Testis (tissue), 3 donors: Measurements from ENCODE around the gene PHF2. TPM values are rescaled to one million over a fixed set of nuclear protein-coding genes. Genes with fewer than 3 reads are reported as not detected.

Source experiments
- DNase-seq: peaks from one replicate; pipeline ENCODE4 v3.0.0-alpha.2; 2019
- H3K27ac ChIP-seq, 2 donors: fragments of 200-600 bp; sonication (generic); one replicate each; pipeline ENCODE4 v1.5.1; 2019
- H3K27me3 ChIP-seq: fragments of 200-600 bp; sonication (generic); one replicate; pipeline ENCODE4 v1.5.1; 2019
- H3K36me3 ChIP-seq: fragments of 200-600 bp; sonication (generic); one replicate; pipeline ENCODE4 v1.5.1; 2017; ENCODE audit warnings: low read depth; ENCODE audit errors: missing control alignments
- H3K4me1 ChIP-seq: fragments of 200-600 bp; sonication (generic); one replicate; pipeline ENCODE4 v1.5.1; 2019
- H3K4me3 ChIP-seq, 2 donors: fragments of 200-600 bp; sonication (generic); one replicate each; pipeline ENCODE4 v1.5.1; 2017 to 2019
- H3K9me3 ChIP-seq: fragments of 200-600 bp; sonication (generic); one replicate; pipeline ENCODE4 v1.5.1; 2017
- POLR2A ChIP-seq: fragments of 450-650 bp; IDR thresholded peaks from one replicate; pipeline ENCODE4 v1.6.1; 2017; ENCODE audit warnings: antibody characterized with exemption, mild to moderate bottlenecking, moderate library complexity
- WGBS, 2 donors: methylation state at CpG; one replicate each; pipeline ENCODE4 v1.1.5; 2018; 5-methylcytosine and 5-hydroxymethylcytosine counted together
- intact Hi-C: fragments of 100-400 bp; cut with DNase I; formaldehyde crosslinking; loops from one replicate; pipeline ENCODE4 v1.15.1; 2023; ENCODE audit warnings: low total_unique reads
- polyA plus RNA-seq: library from polyadenylated mRNA; stranded (reverse); fragments of 350-450 nt; fragmentation: Illumina TruSeq; extraction: RNeasy Lipid Tissue Mini Kit (QIAGEN cat#74804); gene quantifications from one replicate; pipeline ENCODE4 v1.2.3, GENCODE V29; 2014; ENCODE audit warnings: low read depth, low replicate concordance; ENCODE audit not compliant: insufficient read depth
- total RNA-seq, 2 donors: library from RNA; depleted of rRNA; stranded (reverse); fragments of >200 nt; gene quantifications; one replicate each; pipeline ENCODE4 v1.2.3, GENCODE V29; 2016
- TF ChIP-seq, protein P1 (sequence below), 3 experiments: fragments of 450-650 bp in 2 of 3; fragments of 200-600 bp in 1 of 3; sonication (generic) in 1 of 3; IDR thresholded peaks; one replicate each; pipeline ENCODE4 v1.5.1; 2016 to 2019; ENCODE audit warnings: antibody characterized with exemption in 3 of 3, mild to moderate bottlenecking in 2 of 3, moderate library complexity in 1 of 3

PHF2 gene
- total and polyA plus RNA-seq, 3 donors from 2014 or later: 19.6 to 22.1 (median 20.6) TPM

- Histone ChIP-seq H3K27ac (no peak overlapping the region), H3K4me3 (no peak overlapping the region), H3K27me3 (no peaks in the 10 kb centered on the region), H3K9me3 (no peaks in the 10 kb centered on the region), H3K4me1 (no peaks in the 10 kb centered on the region), H3K36me3 (no peaks in the 10 kb centered on the region)
- intact Hi-C loops: no loop called here
- DNase-seq: no peak
- TF ChIP-seq POLR2A: no peak
- TF ChIP-seq, protein P1, sequence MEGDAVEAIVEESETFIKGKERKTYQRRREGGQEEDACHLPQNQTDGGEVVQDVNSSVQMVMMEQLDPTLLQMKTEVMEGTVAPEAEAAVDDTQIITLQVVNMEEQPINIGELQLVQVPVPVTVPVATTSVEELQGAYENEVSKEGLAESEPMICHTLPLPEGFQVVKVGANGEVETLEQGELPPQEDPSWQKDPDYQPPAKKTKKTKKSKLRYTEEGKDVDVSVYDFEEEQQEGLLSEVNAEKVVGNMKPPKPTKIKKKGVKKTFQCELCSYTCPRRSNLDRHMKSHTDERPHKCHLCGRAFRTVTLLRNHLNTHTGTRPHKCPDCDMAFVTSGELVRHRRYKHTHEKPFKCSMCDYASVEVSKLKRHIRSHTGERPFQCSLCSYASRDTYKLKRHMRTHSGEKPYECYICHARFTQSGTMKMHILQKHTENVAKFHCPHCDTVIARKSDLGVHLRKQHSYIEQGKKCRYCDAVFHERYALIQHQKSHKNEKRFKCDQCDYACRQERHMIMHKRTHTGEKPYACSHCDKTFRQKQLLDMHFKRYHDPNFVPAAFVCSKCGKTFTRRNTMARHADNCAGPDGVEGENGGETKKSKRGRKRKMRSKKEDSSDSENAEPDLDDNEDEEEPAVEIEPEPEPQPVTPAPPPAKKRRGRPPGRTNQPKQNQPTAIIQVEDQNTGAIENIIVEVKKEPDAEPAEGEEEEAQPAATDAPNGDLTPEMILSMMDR (IDR thresholded peaks at IDR 0.05): no peak
- WGBS, 2 donors: 90 to 97% methylated on average over 2 of the region's 2 CpGs
Observed at GRCh38 chr9:93708987-93709302, 132.6 kb downstream of the PHF2 start.

- intact Hi-C loops: no loop called here
- TF ChIP-seq, protein P1 (IDR thresholded peaks at IDR 0.05): no peak
- WGBS, 2 donors: 52 to 75% methylated on average over 2 of the region's 2 CpGs
- H3K27ac ChIP-seq: no peak overlapping the region
- no peaks in the 10 kb centered on the region for H3K4me1 ChIP-seq
- H3K4me3 ChIP-seq: no peak overlapping the region
- no peaks in the 10 kb centered on the region for H3K9me3 ChIP-seq
- no peaks in the 10 kb centered on the region for H3K27me3 ChIP-seq
- no peak for DNase-seq
- no peaks in the 10 kb centered on the region for H3K36me3 ChIP-seq
Observed at GRCh38 chr9:93709600-93710369, 133.4 kb downstream of the PHF2 start.

- H3K4me1 ChIP-seq: no peaks in the 10 kb centered on the region
- H3K27ac ChIP-seq: no peak overlapping the region
- H3K27me3 ChIP-seq: no peaks in the 10 kb centered on the region
- 74 to 91% methylated on average over 6 of the region's 6 CpGs for WGBS, 2 donors
- no peaks in the 10 kb centered on the region for H3K9me3 ChIP-seq
- intact Hi-C loops: no loop called here
- DNase-seq: no peak
- no peak for TF ChIP-seq POLR2A
- TF ChIP-seq, protein P1 (IDR thresholded peaks at IDR 0.05): no peak
- H3K4me3 ChIP-seq: no peak overlapping the region
- H3K36me3 ChIP-seq: no peaks in the 10 kb centered on the region
Observed at GRCh38 chr9:93710370-93710723, 134.0 kb downstream of the PHF2 start.

- no peaks in the 10 kb centered on the region for H3K9me3 ChIP-seq
- H3K27me3 ChIP-seq: no peaks in the 10 kb centered on the region
- H3K4me1 ChIP-seq: no peaks in the 10 kb centered on the region
- no peak for DNase-seq
- TF ChIP-seq, protein P1 (IDR thresholded peaks at IDR 0.05): no peak
- TF ChIP-seq POLR2A: no peak
- no peak overlapping the region for H3K27ac ChIP-seq
- intact Hi-C loops: no loop called here
- 88 to 89% methylated on average over 2 of the region's 2 CpGs for WGBS, 2 donors
- H3K4me3 ChIP-seq: no peak overlapping the region
- H3K36me3 ChIP-seq: no peaks in the 10 kb centered on the region
Observed at GRCh38 chr9:93711002-93711401, 134.6 kb downstream of the PHF2 start.

DNA sequence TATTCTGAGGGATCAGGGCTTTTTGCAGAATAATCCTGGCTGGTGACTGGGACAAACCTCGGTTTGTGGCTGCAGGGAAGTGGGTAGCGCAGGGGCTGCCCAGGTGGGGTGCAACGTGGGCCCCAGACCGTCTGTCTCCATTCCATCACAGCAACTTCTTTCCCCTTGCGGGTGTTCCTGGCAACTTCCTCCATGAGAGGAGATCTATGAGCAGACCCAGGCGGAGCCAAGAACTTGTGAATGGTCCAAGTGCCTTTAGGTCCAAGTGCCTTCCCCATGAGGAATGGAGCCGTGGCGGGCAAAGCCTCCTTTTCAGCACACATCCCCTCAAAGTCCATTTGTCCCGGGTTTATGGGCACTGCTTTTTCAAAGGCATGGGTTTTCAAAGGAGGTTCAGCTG is 136.5 kb downstream of the PHF2 start:
- no peak for DNase-seq
- H3K4me1 ChIP-seq: no peaks in the 10 kb centered on the region
- WGBS, 2 donors: 84 to 88% methylated on average over 9 of the region's 9 CpGs
- H3K9me3 ChIP-seq: no peaks in the 10 kb centered on the region
- no peak overlapping the region for H3K4me3 ChIP-seq
- intact Hi-C loops: no loop called here
- no peak overlapping the region for H3K27ac ChIP-seq
- H3K27me3 ChIP-seq: no peaks in the 10 kb centered on the region
- TF ChIP-seq, protein P1 (IDR thresholded peaks at IDR 0.05): no peak
- TF ChIP-seq POLR2A: no peak
- no peaks in the 10 kb centered on the region for H3K36me3 ChIP-seq
